CD4-positive, alpha-beta T cell treated with Interleukin-15 for 1 hour (primary cell): ENCODE data around the gene ZNF587B.
A peak's percentile ranks its signal among the peaks of the same experiment; 100 is the strongest.
"Not testable (repeated sequence)": the region's sequence is repeated elsewhere in the genome, so short reads cannot be mapped to it uniquely, and the experiment has no call there.

Experiments used
- DNase-seq: peaks from one replicate; pipeline ENCODE4 v3.0.0-alpha.2; 2020

ZNF587B gene

GRCh38 chr19:57819475-57820148 is 10.5 kb upstream of the ZNF587B start:
- peak; percentile 86 for DNase-seq

GRCh38 chr19:57820599-57820998 is 9.5 kb upstream of the ZNF587B start:
- DNase-seq, result no peak

- DNase-seq, result not testable (repeated sequence)
Measured at GRCh38 chr19:57821095-57821494, 9.0 kb upstream of the ZNF587B start.

- not testable (repeated sequence) for DNase-seq
Measured at GRCh38 chr19:57821501-57821900, 8.6 kb upstream of the ZNF587B start.

- not testable (repeated sequence) for DNase-seq
Measured at GRCh38 chr19:57823155-57823554, 6.9 kb upstream of the ZNF587B start.

- DNase-seq, result not testable (repeated sequence)
Measured at GRCh38 chr19:57823608-57824007, 6.5 kb upstream of the ZNF587B start.

GRCh38 chr19:57825511-57825910 is 4.6 kb upstream of the ZNF587B start:
- DNase-seq, result no peak

GRCh38 chr19:57829316-57829715 is 783 bp upstream of the ZNF587B start:
- DNase-seq, result no peak

GRCh38 chr19:57836991-57837390 is 6.9 kb downstream of the ZNF587B start:
- not testable (repeated sequence) for DNase-seq

- DNase-seq, result not testable (repeated sequence)
Measured at GRCh38 chr19:57838622-57839191, 8.6 kb downstream of the ZNF587B start.

- DNase-seq, result no peak
Measured at GRCh38 chr19:57841122-57841763, 11.1 kb downstream of the ZNF587B start.

- DNase-seq, result not testable (repeated sequence)
Measured at GRCh38 chr19:57847164-57847563, 17.1 kb downstream of the ZNF587B start.

GRCh38 chr19:57849162-57849665 is 19.1 kb downstream of the ZNF587B start:
- not testable (repeated sequence) for DNase-seq

GRCh38 chr19:57849666-57850473 is 19.8 kb downstream of the ZNF587B start, which contains the start of gene ZNF587:
TSS of gene ZNF587 (plus strand) at chr19:57849859. CDS start at chr19:57850039, 180 bp downstream.
- peak; percentile 88 for DNase-seq

GRCh38 chr19:57850553-57851017 is 20.5 kb downstream of the ZNF587B start:
- DNase-seq, result no peak

GRCh38 chr19:57851812-57852603 is 21.9 kb downstream of the ZNF587B start:
- not testable (repeated sequence) for DNase-seq

GRCh38 chr19:57854117-57854516 is 24.0 kb downstream of the ZNF587B start:
- DNase-seq, result not testable (repeated sequence)

GRCh38 chr19:57862351-57862750 is 32.3 kb downstream of the ZNF587B start:
- not testable (repeated sequence) for DNase-seq

GRCh38 chr19:57867868-57868492 is 37.9 kb downstream of the ZNF587B start:
- DNase-seq, result no peak

GRCh38 chr19:57869655-57870054 is 39.6 kb downstream of the ZNF587B start:
- DNase-seq, result not testable (repeated sequence)

- DNase-seq, result no peak
Measured at GRCh38 chr19:57870225-57870624, 40.1 kb downstream of the ZNF587B start.
